ENCODE measurements around the gene KIF5A.
"Not testable (repeated sequence)": the region's sequence is repeated elsewhere in the genome, so short reads cannot be mapped to it uniquely, and the experiment has no call there.

DNA sequence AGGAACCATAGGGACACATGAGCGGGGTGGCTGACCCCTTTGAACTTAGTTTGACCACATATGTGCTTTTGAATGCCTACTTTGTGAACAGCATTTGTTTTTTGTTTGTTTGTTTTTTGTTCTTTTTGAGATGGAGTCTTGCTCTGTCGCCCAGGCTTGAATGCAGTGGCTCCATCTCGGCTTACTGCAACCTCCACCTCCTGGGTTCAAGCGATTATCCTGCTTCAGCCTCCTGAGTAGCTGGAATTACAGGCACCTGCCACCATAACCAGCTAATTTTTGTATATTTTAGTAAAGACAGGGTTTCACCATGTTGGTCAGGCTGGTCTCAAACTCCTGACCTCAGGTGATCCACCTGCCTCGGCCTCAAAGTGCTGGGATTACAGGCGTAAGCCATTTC lies 68.6 kb downstream of the KIF5A start:
- TF ChIP-seq, protein P1, sequence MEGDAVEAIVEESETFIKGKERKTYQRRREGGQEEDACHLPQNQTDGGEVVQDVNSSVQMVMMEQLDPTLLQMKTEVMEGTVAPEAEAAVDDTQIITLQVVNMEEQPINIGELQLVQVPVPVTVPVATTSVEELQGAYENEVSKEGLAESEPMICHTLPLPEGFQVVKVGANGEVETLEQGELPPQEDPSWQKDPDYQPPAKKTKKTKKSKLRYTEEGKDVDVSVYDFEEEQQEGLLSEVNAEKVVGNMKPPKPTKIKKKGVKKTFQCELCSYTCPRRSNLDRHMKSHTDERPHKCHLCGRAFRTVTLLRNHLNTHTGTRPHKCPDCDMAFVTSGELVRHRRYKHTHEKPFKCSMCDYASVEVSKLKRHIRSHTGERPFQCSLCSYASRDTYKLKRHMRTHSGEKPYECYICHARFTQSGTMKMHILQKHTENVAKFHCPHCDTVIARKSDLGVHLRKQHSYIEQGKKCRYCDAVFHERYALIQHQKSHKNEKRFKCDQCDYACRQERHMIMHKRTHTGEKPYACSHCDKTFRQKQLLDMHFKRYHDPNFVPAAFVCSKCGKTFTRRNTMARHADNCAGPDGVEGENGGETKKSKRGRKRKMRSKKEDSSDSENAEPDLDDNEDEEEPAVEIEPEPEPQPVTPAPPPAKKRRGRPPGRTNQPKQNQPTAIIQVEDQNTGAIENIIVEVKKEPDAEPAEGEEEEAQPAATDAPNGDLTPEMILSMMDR (IDR thresholded peaks at IDR 0.05) = not testable (repeated sequence)
- not testable (repeated sequence) for TF ChIP-seq POLR2A (IDR thresholded peaks at IDR 0.05)

Measured in lower leg skin (tissue), 3 donors.